ENCODE measurements around the gene SUSD5.

DNA sequence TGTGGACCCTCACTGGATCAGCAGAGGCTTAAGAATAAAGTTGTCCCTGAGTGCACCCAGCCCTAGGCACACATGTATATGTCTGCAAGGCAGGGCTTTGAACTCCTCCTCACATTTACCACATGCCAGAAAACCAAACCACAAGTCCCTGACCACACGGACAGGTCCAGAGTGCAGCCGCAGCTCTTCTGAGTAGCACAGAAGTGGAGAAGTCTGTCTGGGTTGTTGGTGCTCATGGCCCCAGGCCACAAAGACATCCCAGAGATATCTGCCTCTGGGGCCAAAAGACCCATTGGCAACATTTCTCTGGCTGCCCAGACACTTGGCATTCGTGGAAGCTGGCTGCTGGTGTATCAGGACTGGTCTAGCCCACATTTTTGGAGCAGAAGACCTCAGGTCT is 17.4 kb downstream of the SUSD5 start:
- TF ChIP-seq, protein P1, sequence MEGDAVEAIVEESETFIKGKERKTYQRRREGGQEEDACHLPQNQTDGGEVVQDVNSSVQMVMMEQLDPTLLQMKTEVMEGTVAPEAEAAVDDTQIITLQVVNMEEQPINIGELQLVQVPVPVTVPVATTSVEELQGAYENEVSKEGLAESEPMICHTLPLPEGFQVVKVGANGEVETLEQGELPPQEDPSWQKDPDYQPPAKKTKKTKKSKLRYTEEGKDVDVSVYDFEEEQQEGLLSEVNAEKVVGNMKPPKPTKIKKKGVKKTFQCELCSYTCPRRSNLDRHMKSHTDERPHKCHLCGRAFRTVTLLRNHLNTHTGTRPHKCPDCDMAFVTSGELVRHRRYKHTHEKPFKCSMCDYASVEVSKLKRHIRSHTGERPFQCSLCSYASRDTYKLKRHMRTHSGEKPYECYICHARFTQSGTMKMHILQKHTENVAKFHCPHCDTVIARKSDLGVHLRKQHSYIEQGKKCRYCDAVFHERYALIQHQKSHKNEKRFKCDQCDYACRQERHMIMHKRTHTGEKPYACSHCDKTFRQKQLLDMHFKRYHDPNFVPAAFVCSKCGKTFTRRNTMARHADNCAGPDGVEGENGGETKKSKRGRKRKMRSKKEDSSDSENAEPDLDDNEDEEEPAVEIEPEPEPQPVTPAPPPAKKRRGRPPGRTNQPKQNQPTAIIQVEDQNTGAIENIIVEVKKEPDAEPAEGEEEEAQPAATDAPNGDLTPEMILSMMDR (IDR thresholded peaks at IDR 0.05): no peak
- TF ChIP-seq POLR2A (IDR thresholded peaks at IDR 0.05) (no peak), POLR2AphosphoS5 (IDR thresholded peaks at IDR 0.05) (no peak)
